Gastroesophageal sphincter (tissue), 3 donors: ENCODE results near the gene ZNF335.

Source experiments
- POLR2A ChIP-seq, 2 donors: fragments of 450-650 bp; IDR thresholded peaks; one replicate each; pipeline ENCODE4 v1.6.1; 2017; ENCODE audit warnings: antibody characterized with exemption in 2 of 2, mild to moderate bottlenecking in 2 of 2, moderate library complexity in 1 of 2
- TF ChIP-seq, protein P1 (sequence below), 4 experiments: fragments of 200-600 bp in 2 of 4; fragments of 450-650 bp in 2 of 4; sonication (generic) in 1 of 4; IDR thresholded peaks; one replicate each; pipeline ENCODE4 v1.5.1; 2017 to 2019; ENCODE audit warnings: antibody characterized with exemption in 4 of 4, mild to moderate bottlenecking in 2 of 4, moderate library complexity in 2 of 4

DNA sequence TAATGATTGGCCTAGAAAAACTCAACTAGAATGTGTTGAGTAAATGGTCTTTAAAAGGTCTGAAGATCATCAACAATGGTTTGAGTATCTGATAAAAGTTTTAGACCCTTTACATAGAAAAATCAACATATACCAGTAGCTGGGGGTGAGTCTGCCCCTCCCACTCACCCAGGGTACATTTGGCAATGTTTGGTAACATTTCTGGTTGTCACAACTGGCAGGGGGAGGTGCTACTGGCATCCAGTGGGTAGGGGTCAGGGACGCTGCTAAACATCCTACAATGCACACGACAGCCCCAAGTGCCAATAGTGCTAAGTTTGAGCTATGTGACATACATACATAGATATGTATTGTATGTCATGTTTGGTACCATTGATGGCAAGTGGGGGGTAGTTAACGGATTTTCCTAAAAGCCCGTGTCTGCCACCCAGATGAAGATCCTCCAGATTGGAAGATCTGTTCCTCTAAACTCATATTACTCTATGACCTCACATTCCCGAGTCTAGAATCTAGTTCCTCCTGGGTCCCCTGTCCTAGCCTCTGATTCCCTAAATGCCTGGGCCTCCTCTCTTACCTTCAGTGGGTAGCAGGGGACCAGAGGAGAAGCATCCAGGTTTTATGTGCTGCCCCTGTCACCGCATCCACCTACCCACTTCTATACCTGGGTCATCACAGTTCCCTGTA lies 34.2 kb upstream of the ZNF335 start:
- TF ChIP-seq POLR2A (IDR thresholded peaks at IDR 0.05) = no peak
- TF ChIP-seq, protein P1, sequence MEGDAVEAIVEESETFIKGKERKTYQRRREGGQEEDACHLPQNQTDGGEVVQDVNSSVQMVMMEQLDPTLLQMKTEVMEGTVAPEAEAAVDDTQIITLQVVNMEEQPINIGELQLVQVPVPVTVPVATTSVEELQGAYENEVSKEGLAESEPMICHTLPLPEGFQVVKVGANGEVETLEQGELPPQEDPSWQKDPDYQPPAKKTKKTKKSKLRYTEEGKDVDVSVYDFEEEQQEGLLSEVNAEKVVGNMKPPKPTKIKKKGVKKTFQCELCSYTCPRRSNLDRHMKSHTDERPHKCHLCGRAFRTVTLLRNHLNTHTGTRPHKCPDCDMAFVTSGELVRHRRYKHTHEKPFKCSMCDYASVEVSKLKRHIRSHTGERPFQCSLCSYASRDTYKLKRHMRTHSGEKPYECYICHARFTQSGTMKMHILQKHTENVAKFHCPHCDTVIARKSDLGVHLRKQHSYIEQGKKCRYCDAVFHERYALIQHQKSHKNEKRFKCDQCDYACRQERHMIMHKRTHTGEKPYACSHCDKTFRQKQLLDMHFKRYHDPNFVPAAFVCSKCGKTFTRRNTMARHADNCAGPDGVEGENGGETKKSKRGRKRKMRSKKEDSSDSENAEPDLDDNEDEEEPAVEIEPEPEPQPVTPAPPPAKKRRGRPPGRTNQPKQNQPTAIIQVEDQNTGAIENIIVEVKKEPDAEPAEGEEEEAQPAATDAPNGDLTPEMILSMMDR (IDR thresholded peaks at IDR 0.05) = no peak
